ENCODE measurements around the gene GPANK1. TPM values are rescaled to one million over a fixed set of nuclear protein-coding genes. Genes with fewer than 3 reads are reported as not detected.

The GPANK1 gene
- total and polyA plus RNA-seq, 10 of the 15 experiments (the other 5 are each of a cell fraction or from before 2014, with no cell fraction given): 11.7 to 36.3 (median 17.5) TPM

GRCh38 chr6:31681135-31681671 lies 16.4 kb upstream of the GPANK1 start (continued):
- TF ChIP-seq ZNF207 (IDR thresholded peaks at IDR 0.05; ENCODE audit: borderline replicate concordance): no peak
- no peak for TF ChIP-seq JUNB (IDR thresholded peaks at IDR 0.05)
- no peak for TF ChIP-seq MAX (IDR thresholded peaks at IDR 0.05; ENCODE audit: low read depth, low read length)
- TF ChIP-seq DPF2 (IDR thresholded peaks at IDR 0.05): 0 out of 2 replicates have a peak, but pooled peaks have one; percentile 36
- no peak for TF ChIP-seq BRCA1 (IDR thresholded peaks at IDR 0.05; ENCODE audit: low read depth, low read length)
- no peak for TF ChIP-seq SMAD1 (IDR thresholded peaks at IDR 0.05; ENCODE audit: low read depth, partially characterized antibody)
- no peak for TF ChIP-seq LARP7 (IDR thresholded peaks at IDR 0.05)
- TF ChIP-seq CREB1 (IDR thresholded peaks at IDR 0.05; ENCODE audit: low read depth): no peak
- no peak for TF ChIP-seq SUPT20H (IDR thresholded peaks at IDR 0.05; ENCODE audit: borderline replicate concordance, control insufficient read depth, low read depth, low read length)
- no peak for TF ChIP-seq RAD21 (IDR thresholded peaks at IDR 0.05; ENCODE audit: insufficient read depth, low read depth, low read length)
- peak; percentile 89 for TF ChIP-seq IKZF1 (conservative IDR thresholded peaks at IDR 0.05)
- peak; percentile 43; the same call in 1 of the 2 replicates for TF ChIP-seq EED (IDR thresholded peaks at IDR 0.05; ENCODE audit: low read depth)
- TF ChIP-seq IKZF2 (IDR thresholded peaks at IDR 0.05): peak; percentile 49 to 62
- TF ChIP-seq SMC3 (IDR thresholded peaks at IDR 0.05; ENCODE audit: borderline replicate concordance, low read length): no peak; the same call in 1 of the 2 replicates
- no peak for TF ChIP-seq CHD2 (IDR thresholded peaks at IDR 0.05; ENCODE audit: borderline replicate concordance, low read depth, low read length)
- peak; percentile 63 for TF ChIP-seq MEF2B (IDR thresholded peaks at IDR 0.05; ENCODE audit: partially characterized antibody, poor library complexity, severe bottlenecking)
- TF ChIP-seq ZBTB33 (IDR thresholded peaks at IDR 0.05): no peak
- no peak for TF ChIP-seq PAX5 (IDR thresholded peaks at IDR 0.05; ENCODE audit: borderline replicate concordance, low read depth, low read length)
- no peak for TF ChIP-seq ZBTB11 (CRISPR knock-in tag; IDR thresholded peaks at IDR 0.05)
- TF ChIP-seq EGR1 (IDR thresholded peaks at IDR 0.05; ENCODE audit: borderline replicate concordance in 1 of 2, low read depth in 2 of 2, low read length in 2 of 2): no peak
- 0 out of 2 replicates have a peak, but pooled peaks have one; percentile 49 for TF ChIP-seq ZNF687 (IDR thresholded peaks at IDR 0.05)
- no peak for TF ChIP-seq BACH1 (IDR thresholded peaks at IDR 0.05; ENCODE audit: borderline replicate concordance)
- TF ChIP-seq HDAC2 (IDR thresholded peaks at IDR 0.05): no peak

Measured in GM12878 (cell line).